ENCODE data around the gene IGF2BP3.
A peak's percentile ranks its signal among the peaks of the same experiment; 100 is the strongest.

Gene IGF2BP3

DNA sequence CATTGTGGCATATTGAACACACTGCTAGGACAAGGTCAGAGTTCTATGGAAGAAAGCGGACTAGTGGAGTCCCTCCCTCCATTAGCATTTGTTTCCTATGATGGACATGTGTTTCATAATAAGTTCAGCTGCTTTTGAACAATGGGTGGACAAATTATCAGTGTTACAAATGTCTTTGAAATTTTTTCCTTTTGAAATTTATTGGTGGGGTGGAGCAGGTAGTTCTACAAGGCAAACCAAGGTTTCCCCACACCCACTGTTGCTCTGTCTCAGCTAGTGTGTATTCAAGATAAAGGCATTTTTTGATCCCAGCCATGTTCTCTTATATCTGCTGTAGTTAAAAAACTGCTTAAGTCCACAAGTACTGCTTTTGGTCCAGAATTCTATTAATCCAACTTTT, 91.3 kb downstream of the IGF2BP3 start:
- Histone ChIP-seq H3K9me3 (ENCODE audit: control insufficient read depth, insufficient read depth, low read depth, low read length) (no peaks in the 10 kb centered on the region), H3K27ac (ENCODE audit: extremely low read depth, low read depth, low read length) (no peak overlapping the region)
- CTCF ChIA-PET = interaction anchor here (0.8 kb wide), 1 partner anchor 40 kb away, joined by 3 read pairs; no protein-coding TSS in a partner anchor

DNA sequence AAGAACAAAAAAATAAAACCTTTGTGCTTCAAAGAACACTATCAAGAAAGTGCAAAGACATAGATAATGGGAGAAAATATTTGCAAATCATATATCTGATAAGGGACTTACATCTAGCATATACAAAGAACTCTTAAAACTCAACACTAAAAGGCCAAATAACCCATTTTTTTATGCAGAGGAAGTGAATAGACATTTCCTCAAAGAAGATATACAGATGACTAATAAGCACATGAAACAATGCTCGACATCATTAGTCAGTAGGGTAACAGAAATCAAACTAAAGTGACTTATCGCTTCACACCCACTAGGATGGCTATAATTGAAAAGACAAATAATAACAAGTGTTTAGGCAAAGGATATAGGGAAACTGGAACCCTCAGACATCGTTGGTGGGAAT, 93.2 kb downstream of the IGF2BP3 start:
- CTCF ChIA-PET = no interaction called here
- Histone ChIP-seq H3K4me3 (ENCODE audit: low read depth, low read length) (no peak overlapping the region), H3K27ac (ENCODE audit: extremely low read depth, low read depth, low read length) (no peak overlapping the region), H3K36me3 (ENCODE audit: control insufficient read depth in 2 of 2, insufficient read depth in 1 of 2, low read length in 2 of 2) (peaks cover 0 to 7% of the 10 kb centered on the region in 2 experiments; a peak in 2 of 3 replicates), H3K9me3 (ENCODE audit: control insufficient read depth, insufficient read depth, low read depth, low read length) (no peaks in the 10 kb centered on the region), H3K4me1 (ENCODE audit: control insufficient read depth, insufficient read depth, low read length) (peaks cover 24% of the 10 kb centered on the region)
- POLR2A ChIA-PET = no interaction called here
- TF ChIP-seq KLF16 (tag by site-specific recombination; IDR thresholded peaks at IDR 0.05) (no peak), ZNF266 (tag by site-specific recombination; IDR thresholded peaks at IDR 0.05; ENCODE audit: low read depth) (no peak), SP7 (tag by site-specific recombination; IDR thresholded peaks at IDR 0.05) (0 out of 2 replicates have a peak, but pooled peaks have one; percentile 29), ZNF544 (tag by site-specific recombination; IDR thresholded peaks at IDR 0.05) (no peak), ZNF623 (tag by site-specific recombination; IDR thresholded peaks at IDR 0.05) (no peak), KLF10 (tag by site-specific recombination; IDR thresholded peaks at IDR 0.05) (no peak), ZNF654 (tag by site-specific recombination; IDR thresholded peaks at IDR 0.05; ENCODE audit: low read depth) (no peak), ZNF274 (IDR thresholded peaks at IDR 0.05; ENCODE audit: low read length) (no peak), ZNF274 (tag by site-specific recombination; IDR thresholded peaks at IDR 0.05; ENCODE audit: borderline replicate concordance) (no peak)
- TF ChIP-seq, protein P1, sequence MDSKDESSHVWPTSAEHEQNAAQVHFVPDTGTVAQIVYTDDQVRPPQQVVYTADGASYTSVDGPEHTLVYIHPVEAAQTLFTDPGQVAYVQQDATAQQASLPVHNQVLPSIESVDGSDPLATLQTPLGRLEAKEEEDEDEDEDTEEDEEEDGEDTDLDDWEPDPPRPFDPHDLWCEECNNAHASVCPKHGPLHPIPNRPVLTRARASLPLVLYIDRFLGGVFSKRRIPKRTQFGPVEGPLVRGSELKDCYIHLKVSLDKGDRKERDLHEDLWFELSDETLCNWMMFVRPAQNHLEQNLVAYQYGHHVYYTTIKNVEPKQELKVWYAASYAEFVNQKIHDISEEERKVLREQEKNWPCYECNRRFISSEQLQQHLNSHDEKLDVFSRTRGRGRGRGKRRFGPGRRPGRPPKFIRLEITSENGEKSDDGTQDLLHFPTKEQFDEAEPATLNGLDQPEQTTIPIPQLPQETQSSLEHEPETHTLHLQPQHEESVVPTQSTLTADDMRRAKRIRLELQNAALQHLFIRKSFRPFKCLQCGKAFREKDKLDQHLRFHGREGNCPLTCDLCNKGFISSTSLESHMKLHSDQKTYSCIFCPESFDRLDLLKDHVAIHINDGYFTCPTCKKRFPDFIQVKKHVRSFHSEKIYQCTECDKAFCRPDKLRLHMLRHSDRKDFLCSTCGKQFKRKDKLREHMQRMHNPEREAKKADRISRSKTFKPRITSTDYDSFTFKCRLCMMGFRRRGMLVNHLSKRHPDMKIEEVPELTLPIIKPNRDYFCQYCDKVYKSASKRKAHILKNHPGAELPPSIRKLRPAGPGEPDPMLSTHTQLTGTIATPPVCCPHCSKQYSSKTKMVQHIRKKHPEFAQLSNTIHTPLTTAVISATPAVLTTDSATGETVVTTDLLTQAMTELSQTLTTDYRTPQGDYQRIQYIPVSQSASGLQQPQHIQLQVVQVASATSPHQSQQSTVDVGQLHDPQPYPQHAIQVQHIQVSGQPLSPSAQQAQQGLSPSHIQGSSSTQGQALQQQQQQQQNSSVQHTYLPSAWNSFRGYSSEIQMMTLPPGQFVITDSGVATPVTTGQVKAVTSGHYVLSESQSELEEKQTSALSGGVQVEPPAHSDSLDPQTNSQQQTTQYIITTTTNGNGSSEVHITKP (tag by site-specific recombination; IDR thresholded peaks at IDR 0.05) = peak; percentile 16; the same call in 1 of the 2 replicates
- TF ChIP-seq, protein P2, sequence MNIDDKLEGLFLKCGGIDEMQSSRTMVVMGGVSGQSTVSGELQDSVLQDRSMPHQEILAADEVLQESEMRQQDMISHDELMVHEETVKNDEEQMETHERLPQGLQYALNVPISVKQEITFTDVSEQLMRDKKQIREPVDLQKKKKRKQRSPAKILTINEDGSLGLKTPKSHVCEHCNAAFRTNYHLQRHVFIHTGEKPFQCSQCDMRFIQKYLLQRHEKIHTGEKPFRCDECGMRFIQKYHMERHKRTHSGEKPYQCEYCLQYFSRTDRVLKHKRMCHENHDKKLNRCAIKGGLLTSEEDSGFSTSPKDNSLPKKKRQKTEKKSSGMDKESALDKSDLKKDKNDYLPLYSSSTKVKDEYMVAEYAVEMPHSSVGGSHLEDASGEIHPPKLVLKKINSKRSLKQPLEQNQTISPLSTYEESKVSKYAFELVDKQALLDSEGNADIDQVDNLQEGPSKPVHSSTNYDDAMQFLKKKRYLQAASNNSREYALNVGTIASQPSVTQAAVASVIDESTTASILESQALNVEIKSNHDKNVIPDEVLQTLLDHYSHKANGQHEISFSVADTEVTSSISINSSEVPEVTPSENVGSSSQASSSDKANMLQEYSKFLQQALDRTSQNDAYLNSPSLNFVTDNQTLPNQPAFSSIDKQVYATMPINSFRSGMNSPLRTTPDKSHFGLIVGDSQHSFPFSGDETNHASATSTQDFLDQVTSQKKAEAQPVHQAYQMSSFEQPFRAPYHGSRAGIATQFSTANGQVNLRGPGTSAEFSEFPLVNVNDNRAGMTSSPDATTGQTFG (tag by site-specific recombination; IDR thresholded peaks at IDR 0.05; ENCODE audit: borderline replicate concordance) = no peak
- TF ChIP-seq, protein P3, sequence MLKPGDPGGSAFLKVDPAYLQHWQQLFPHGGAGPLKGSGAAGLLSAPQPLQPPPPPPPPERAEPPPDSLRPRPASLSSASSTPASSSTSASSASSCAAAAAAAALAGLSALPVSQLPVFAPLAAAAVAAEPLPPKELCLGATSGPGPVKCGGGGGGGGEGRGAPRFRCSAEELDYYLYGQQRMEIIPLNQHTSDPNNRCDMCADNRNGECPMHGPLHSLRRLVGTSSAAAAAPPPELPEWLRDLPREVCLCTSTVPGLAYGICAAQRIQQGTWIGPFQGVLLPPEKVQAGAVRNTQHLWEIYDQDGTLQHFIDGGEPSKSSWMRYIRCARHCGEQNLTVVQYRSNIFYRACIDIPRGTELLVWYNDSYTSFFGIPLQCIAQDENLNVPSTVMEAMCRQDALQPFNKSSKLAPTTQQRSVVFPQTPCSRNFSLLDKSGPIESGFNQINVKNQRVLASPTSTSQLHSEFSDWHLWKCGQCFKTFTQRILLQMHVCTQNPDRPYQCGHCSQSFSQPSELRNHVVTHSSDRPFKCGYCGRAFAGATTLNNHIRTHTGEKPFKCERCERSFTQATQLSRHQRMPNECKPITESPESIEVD (tag by site-specific recombination; IDR thresholded peaks at IDR 0.05) = 0 out of 2 replicates have a peak, but pooled peaks have one; percentile 20

More for the DNA sequence above, 91.3 kb downstream of the IGF2BP3 start:
- H3K4me1 ChIP-seq (ENCODE audit: control insufficient read depth, insufficient read depth, low read length) = peaks cover 18% of the 10 kb centered on the region
- H3K4me3 ChIP-seq (ENCODE audit: low read depth, low read length) = no peak overlapping the region
- POLR2A ChIA-PET = no interaction called here
- peaks cover 0 to 10% of the 10 kb centered on the region in 2 experiments; a peak in 2 of 3 replicates for H3K36me3 ChIP-seq (ENCODE audit: control insufficient read depth in 2 of 2, insufficient read depth in 1 of 2, low read length in 2 of 2)
- TF ChIP-seq OVOL3 (tag by site-specific recombination; IDR thresholded peaks at IDR 0.05) (no peak), ZBTB7A (tag by site-specific recombination; IDR thresholded peaks at IDR 0.05; ENCODE audit: low read depth) (no peak), ZNF518A (tag by site-specific recombination; conservative IDR thresholded peaks at IDR 0.05; ENCODE audit: low read depth) (no peak), ZXDB (tag by site-specific recombination; IDR thresholded peaks at IDR 0.05) (no peak), ZNF121 (tag by site-specific recombination; IDR thresholded peaks at IDR 0.05) (no peak), WT1 (tag by site-specific recombination; IDR thresholded peaks at IDR 0.05) (no peak), ZNF114 (tag by site-specific recombination; IDR thresholded peaks at IDR 0.05) (no peak)

All from HEK293 (cell line).